Measurements from ENCODE around the gene CFAP46.

- TF ChIP-seq POLR2A (IDR thresholded peaks at IDR 0.05) (no peak), CTCF (IDR thresholded peaks at IDR 0.05) (no peak)
Measured at GRCh38 chr10:132875435-132875834, 66.9 kb downstream of the CFAP46 start.

Data from uterus (tissue), 2 donors.